Measurements from ENCODE around the gene NDUFA8. TPM values are rescaled to one million over a fixed set of nuclear protein-coding genes. Genes with fewer than 3 reads are reported as not detected.

Gene NDUFA8
- total and polyA plus RNA-seq, 2 experiments from 2014 or later, result 36.6 to 144 TPM

- no peak for DNase-seq (ENCODE audit: low spot score)
- Mint-ChIP-seq H3K27me3 (ENCODE audit: insufficient read depth, low read depth, poor library complexity) (peaks cover 7% of the 10 kb centered on the region), H3K4me3 (no peak overlapping the region), H3K9me3 (no peaks in the 10 kb centered on the region; the same call in 2 of the 3 replicates), H3K36me3 (ENCODE audit: low read depth) (no peaks in the 10 kb centered on the region; the same call in 2 of the 3 replicates), H3K4me1 (peaks cover 19% of the 10 kb centered on the region), H3K27ac (no peak overlapping the region)
- H3K4me1 ChIP-seq (ENCODE audit: insufficient read depth), result peaks cover 4% of the 10 kb centered on the region; the same call in 1 of the 2 replicates
- H3K4me2 ChIP-seq, result no peak overlapping the region
- H4K20me1 ChIP-seq (replicated peaks; ENCODE audit: insufficient read depth), result no peaks in the 10 kb centered on the region
- no peak overlapping the region for H3K4me3 ChIP-seq
- no peak for TF ChIP-seq ETS1 (IDR thresholded peaks at IDR 0.05)
- no peak for TF ChIP-seq ZNF462 (CRISPR knock-in tag; IDR thresholded peaks at IDR 0.05)
- no peak for TF ChIP-seq CTCF (conservative IDR thresholded peaks at IDR 0.05; ENCODE audit: low read depth in 2 of 2)
- no peak for TF ChIP-seq EZH2 (IDR thresholded peaks at IDR 0.05; ENCODE audit: low read depth, unreplicated experiment)
- no peak for TF ChIP-seq NANOG (IDR thresholded peaks at IDR 0.05; ENCODE audit: borderline replicate concordance)
- H3F3A ChIP-seq (replicated peaks; ENCODE audit: low read depth), result no peaks in the 10 kb centered on the region
- H2AFZ ChIP-seq, result no peak overlapping the region
- no peaks in the 10 kb centered on the region for H3K9me2 ChIP-seq (ENCODE audit: insufficient read depth)
- H3K27ac ChIP-seq (ENCODE audit: low read depth), result no peak overlapping the region
- H3K79me2 ChIP-seq (replicated peaks; ENCODE audit: insufficient read depth), result no peaks in the 10 kb centered on the region
- H3K36me3 ChIP-seq (ENCODE audit: insufficient read depth), result no peaks in the 10 kb centered on the region
- no peak for ATAC-seq
- no peaks in the 10 kb centered on the region for H3K27me3 ChIP-seq (ENCODE audit: insufficient read depth)
Measured at GRCh38 chr9:122190597-122191381, 31.2 kb upstream of the NDUFA8 start.

All from GM23338 (cell line).